SK-N-SH (cell line): ENCODE results near the gene B4GALT1. TPM values are rescaled to one million over a fixed set of nuclear protein-coding genes. Genes with fewer than 3 reads are reported as not detected.

ENCODE experiments used
- CTCF ChIA-PET: fragments of 300-600, 350-600 bp; formaldehyde crosslinking; extraction: SDS; loops from one replicate; lab custom pipeline; 2021; lab: Yijun Ruan, JAX
- POLR2A ChIA-PET: fragments of 350-600 bp; sonication (Branson Sonifier 250); formaldehyde crosslinking; extraction: SDS; loops from one replicate; lab custom pipeline; 2020; ENCODE audit warnings: antibody characterized with exemption, inconsistent platforms; lab: Yijun Ruan, JAX
- DNase-seq: peaks from one replicate; pipeline ENCODE4 v3.0.0; 2012
- H2AFZ ChIP-seq: fragments of 200-600 bp; sonication (generic); 2 replicates; pipeline ENCODE4 v1.8.1; 2016; ENCODE audit warnings: antibody characterized with exemption, mild to moderate bottlenecking, low read depth
- H3F3A ChIP-seq: fragments of 200-600 bp; sonication (generic); replicated peaks from 2 replicates; pipeline ENCODE3; 2016; ENCODE audit warnings: antibody characterized with exemption, mild to moderate bottlenecking; ENCODE audit not compliant: insufficient read depth
- H3K27ac ChIP-seq, 2 experiments: fragments of 200-500 bp in 1 of 2; fragments of 200-600 bp in 1 of 2; sonication (Bioruptor generic) in 1 of 2; sonication (generic), shearing (Covaris generic) in 1 of 2; 2 replicates each; pipeline versions ENCODE4 v1.5.1 to v1.6.1; 2014 to 2016; ENCODE audit warnings: low read depth in 2 of 2, inconsistent platforms in 1 of 2, low read length in 1 of 2, mild to moderate bottlenecking in 1 of 2, mixed read lengths in 1 of 2
- H3K27me3 ChIP-seq: fragments of 200-600 bp; sonication (generic), shearing (Covaris generic); 2 replicates; pipeline ENCODE4 v1.6.1; 2016; ENCODE audit warnings: mixed run types; ENCODE audit not compliant: insufficient read depth
- H3K36me3 ChIP-seq, 2 experiments: fragments of 200-500 bp in 1 of 2; fragments of 200-600 bp in 1 of 2; sonication (Bioruptor generic) in 1 of 2; sonication (generic) in 1 of 2; replicated peaks in 1 of 2; 2 replicates each; pipeline versions ENCODE3 to v1.5.1; 2014 to 2016; ENCODE audit warnings: low read length in 1 of 2, mild to moderate bottlenecking in 1 of 2; ENCODE audit not compliant: insufficient read depth in 2 of 2, control insufficient read depth in 1 of 2
- H3K4me1 ChIP-seq, 2 experiments: fragments of 200-500 bp in 1 of 2; fragments of 200-600 bp in 1 of 2; sonication (Bioruptor generic) in 1 of 2; sonication (generic), shearing (Covaris generic) in 1 of 2; 2 replicates each; pipeline versions ENCODE4 v1.5.1 to v1.6.1; 2014 to 2016; ENCODE audit warnings: low read depth in 1 of 2, low read length in 1 of 2, mixed run types in 1 of 2; ENCODE audit not compliant: insufficient read depth in 2 of 2, control insufficient read depth in 1 of 2
- H3K4me2 ChIP-seq: fragments of 200-600 bp; sonication (generic), shearing (Covaris generic); 2 replicates; pipeline ENCODE4 v1.6.1; 2017; ENCODE audit warnings: mixed run types
- H3K4me3 ChIP-seq, 2 experiments: fragments of 200-500 bp in 1 of 2; fragments of 200-600 bp in 1 of 2; sonication (Bioruptor generic) in 1 of 2; sonication (generic), shearing (Covaris generic) in 1 of 2; 2 replicates each; pipeline versions ENCODE4 v1.5.1 to v1.8.1; 2014 to 2016; ENCODE audit warnings: low read depth in 2 of 2, inconsistent platforms in 1 of 2, low read length in 1 of 2, mild to moderate bottlenecking in 1 of 2, mixed read lengths in 1 of 2, moderate library complexity in 1 of 2
- H3K79me2 ChIP-seq: fragments of 200-600 bp; sonication (generic); 2 replicates; pipeline ENCODE4 v1.8.1; 2017; ENCODE audit warnings: mild to moderate bottlenecking; ENCODE audit not compliant: insufficient read depth
- H3K9ac ChIP-seq: fragments of 200-600 bp; sonication (generic); 2 replicates; pipeline ENCODE4 v1.6.1; 2017; ENCODE audit warnings: mixed run types
- H3K9me2 ChIP-seq: fragments of 200-600 bp; sonication (generic); 2 replicates; pipeline ENCODE4 v1.6.1; 2017; ENCODE audit warnings: mixed run types
- H3K9me3 ChIP-seq: fragments of 200-600 bp; sonication (generic); 2 replicates; pipeline ENCODE4 v1.6.1; 2017; ENCODE audit warnings: mixed run types, mild to moderate bottlenecking, moderate library complexity
- H4K20me1 ChIP-seq: fragments of 200-600 bp; sonication (generic); 2 replicates; pipeline ENCODE4 v1.6.1; 2017; ENCODE audit warnings: mild to moderate bottlenecking, mixed run types; ENCODE audit not compliant: insufficient read depth
- EP300 ChIP-seq, 2 experiments: IDR thresholded peaks; 2 replicates each; pipeline versions ENCODE4 v1.4.0 to v1.6.1; 2012; ENCODE audit warnings: borderline replicate concordance in 1 of 2, low read depth in 1 of 2, low read length in 1 of 2
- EZH2phosphoT487 ChIP-seq: fragments of 200-600 bp; sonication (generic); IDR thresholded peaks from 2 replicates; pipeline ENCODE4 v1.6.1; 2017; ENCODE audit warnings: low read depth, mixed run types, mild to moderate bottlenecking, antibody characterized with exemption, moderate library complexity, borderline replicate concordance
- FOSL2 ChIP-seq: IDR thresholded peaks from 2 replicates; pipeline ENCODE4 v1.4.0; 2012; ENCODE audit warnings: low read depth, mild to moderate bottlenecking, moderate library complexity, borderline replicate concordance
- FOXM1 ChIP-seq: IDR thresholded peaks from 2 replicates; pipeline ENCODE4 v1.4.0; 2012; ENCODE audit warnings: low read depth, mild to moderate bottlenecking
- GATA2 ChIP-seq: sonication (generic); formaldehyde crosslinking; IDR thresholded peaks from 2 replicates; pipeline ENCODE4 v1.5.0; 2020; ENCODE audit warnings: mild to moderate bottlenecking, missing genetic modification reagents
- MEF2A ChIP-seq: IDR thresholded peaks from 2 replicates; pipeline ENCODE4 v1.4.0; 2012; ENCODE audit warnings: low read depth, borderline replicate concordance
- MXI1 ChIP-seq: IDR thresholded peaks from 2 replicates; pipeline ENCODE4 v1.6.1; 2012; ENCODE audit warnings: mild to moderate bottlenecking, low read depth, low read length, improper control_type of control experiment
- NFIC ChIP-seq: IDR thresholded peaks from 2 replicates; pipeline ENCODE4 v1.4.0; 2012; ENCODE audit warnings: borderline replicate concordance
- RXRA ChIP-seq: IDR thresholded peaks from 2 replicates; pipeline ENCODE4 v1.4.0; 2012; ENCODE audit warnings: low read depth, mild to moderate bottlenecking, borderline replicate concordance
- SMC3 ChIP-seq: IDR thresholded peaks from 2 replicates; pipeline ENCODE4 v1.6.1; 2012; ENCODE audit warnings: low read depth, low read length, improper control_type of control experiment
- TCF12 ChIP-seq: IDR thresholded peaks from 2 replicates; pipeline ENCODE4 v1.4.0; 2012
- YY1 ChIP-seq: IDR thresholded peaks from 2 replicates; pipeline ENCODE4 v1.4.0; 2012; ENCODE audit warnings: low read depth, mild to moderate bottlenecking
- WGBS: methylation state at CpG from one replicate; pipeline ENCODE4 v1.1.6; 2017; ENCODE audit warnings: low lambda C conversion rate; 5-methylcytosine and 5-hydroxymethylcytosine counted together
- polyA plus RNA-seq, 3 experiments: library from polyadenylated mRNA; depleted of rRNA; stranded (reverse); fragments of >200 nt; gene quantifications; 2 replicates each; pipeline ENCODE4 v1.2.3, GENCODE V29; 2012
- TF ChIP-seq, protein P1 (sequence below): fragments of 150-350 bp; IDR thresholded peaks from 2 replicates; pipeline ENCODE4 v1.6.1; 2017; ENCODE audit warnings: antibody characterized with exemption, low read length, low read depth, borderline replicate concordance
- TF ChIP-seq, protein P2 (sequence below): IDR thresholded peaks from 2 replicates; pipeline ENCODE4 v1.4.0; 2012; ENCODE audit warnings: low read depth
- TF ChIP-seq, protein P3 (sequence below): IDR thresholded peaks from 2 replicates; pipeline ENCODE4; 2012
- TF ChIP-seq, protein P4 (sequence below): IDR thresholded peaks from 2 replicates; pipeline ENCODE4 v1.4.0; 2012; ENCODE audit warnings: low read depth, borderline replicate concordance
- TF ChIP-seq, protein P5 (sequence below): IDR thresholded peaks from 2 replicates; pipeline ENCODE4 v1.6.1; 2012; ENCODE audit warnings: mild to moderate bottlenecking, low read depth, low read length, moderate library complexity
- TF ChIP-seq, protein P6 (sequence below): fragments of 150-350 bp; IDR thresholded peaks from 2 replicates; pipeline ENCODE4 v1.6.1; 2016; ENCODE audit warnings: mild to moderate bottlenecking, low read depth, low read length

Gene B4GALT1
- polyA plus RNA-seq, 1 of the 3 experiments (the other 2 are of a cell fraction): 36.2 TPM

DNA sequence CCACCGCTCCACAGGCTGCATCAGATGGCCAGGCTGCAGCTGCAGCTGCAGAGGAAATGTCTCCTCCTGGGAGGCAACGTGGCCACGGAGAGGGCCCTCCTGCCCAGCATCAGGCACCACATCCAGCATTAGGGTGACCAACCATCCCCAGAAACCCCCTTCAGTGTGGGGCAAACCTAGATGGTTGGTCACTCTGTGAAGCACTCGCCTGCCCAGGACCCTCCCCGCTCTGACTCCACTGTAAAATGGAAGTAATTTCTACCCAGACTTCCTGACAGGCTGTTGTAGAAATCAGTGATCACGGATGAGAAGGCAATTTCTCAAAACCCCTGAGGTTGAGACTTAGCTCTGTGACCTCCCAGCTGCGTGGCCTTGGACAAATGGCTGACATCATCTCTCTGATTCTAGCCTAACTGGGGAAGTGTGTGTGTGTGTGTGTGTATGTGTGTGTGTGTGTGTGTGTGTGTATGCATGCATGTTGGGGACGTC lies 31.6 kb downstream of the B4GALT1 start:
- no peak overlapping the region for H3K27ac ChIP-seq
- H3K27me3 ChIP-seq: no peaks in the 10 kb centered on the region
- no peak overlapping the region for H2AFZ ChIP-seq
- H3K9me2 ChIP-seq: no peaks in the 10 kb centered on the region
- no peaks in the 10 kb centered on the region for H3K9me3 ChIP-seq
- peaks cover 7 to 8% of the 10 kb centered on the region in 2 experiments; a peak in 2 of 4 replicates for H3K4me1 ChIP-seq
- H3F3A ChIP-seq: peaks cover 15% of the 10 kb centered on the region
- H3K4me3 ChIP-seq: no peak overlapping the region
- WGBS: 93% methylated on average over 5 of the region's 8 CpGs
- H4K20me1 ChIP-seq: peaks cover 53% of the 10 kb centered on the region
- H3K9ac ChIP-seq: no peak overlapping the region
- no peak for DNase-seq
- H3K4me2 ChIP-seq: no peak overlapping the region
- ChIA-PET CTCF (interaction anchor here (1.2 kb wide), 1 partner anchor 31 kb away, joined by 3 read pairs; no protein-coding TSS in a partner anchor), POLR2A (no interaction called here)
- TF ChIP-seq, protein P1, sequence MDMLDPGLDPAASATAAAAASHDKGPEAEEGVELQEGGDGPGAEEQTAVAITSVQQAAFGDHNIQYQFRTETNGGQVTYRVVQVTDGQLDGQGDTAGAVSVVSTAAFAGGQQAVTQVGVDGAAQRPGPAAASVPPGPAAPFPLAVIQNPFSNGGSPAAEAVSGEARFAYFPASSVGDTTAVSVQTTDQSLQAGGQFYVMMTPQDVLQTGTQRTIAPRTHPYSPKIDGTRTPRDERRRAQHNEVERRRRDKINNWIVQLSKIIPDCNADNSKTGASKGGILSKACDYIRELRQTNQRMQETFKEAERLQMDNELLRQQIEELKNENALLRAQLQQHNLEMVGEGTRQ: no peak
- no peak for TF ChIP-seq FOSL2
- no peak for TF ChIP-seq GATA2 (CRISPR knock-in tag)
- TF ChIP-seq EP300 (IDR thresholded peaks at IDR 0.05; ENCODE audit: borderline replicate concordance in 1 of 2, low read depth in 1 of 2, low read length in 1 of 2): no peak
- no peak for TF ChIP-seq TCF12
- TF ChIP-seq RXRA: no peak
- TF ChIP-seq SMC3: no peak
- no peak for TF ChIP-seq FOXM1
- TF ChIP-seq, protein P2, sequence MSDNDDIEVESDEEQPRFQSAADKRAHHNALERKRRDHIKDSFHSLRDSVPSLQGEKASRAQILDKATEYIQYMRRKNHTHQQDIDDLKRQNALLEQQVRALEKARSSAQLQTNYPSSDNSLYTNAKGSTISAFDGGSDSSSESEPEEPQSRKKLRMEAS: no peak
- TF ChIP-seq YY1: no peak
- TF ChIP-seq NFIC: no peak
- TF ChIP-seq, protein P3, sequence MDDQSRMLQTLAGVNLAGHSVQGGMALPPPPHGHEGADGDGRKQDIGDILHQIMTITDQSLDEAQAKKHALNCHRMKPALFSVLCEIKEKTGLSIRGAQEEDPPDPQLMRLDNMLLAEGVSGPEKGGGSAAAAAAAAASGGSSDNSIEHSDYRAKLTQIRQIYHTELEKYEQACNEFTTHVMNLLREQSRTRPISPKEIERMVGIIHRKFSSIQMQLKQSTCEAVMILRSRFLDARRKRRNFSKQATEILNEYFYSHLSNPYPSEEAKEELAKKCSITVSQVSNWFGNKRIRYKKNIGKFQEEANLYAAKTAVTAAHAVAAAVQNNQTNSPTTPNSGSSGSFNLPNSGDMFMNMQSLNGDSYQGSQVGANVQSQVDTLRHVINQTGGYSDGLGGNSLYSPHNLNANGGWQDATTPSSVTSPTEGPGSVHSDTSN: no peak
- TF ChIP-seq, protein P4, sequence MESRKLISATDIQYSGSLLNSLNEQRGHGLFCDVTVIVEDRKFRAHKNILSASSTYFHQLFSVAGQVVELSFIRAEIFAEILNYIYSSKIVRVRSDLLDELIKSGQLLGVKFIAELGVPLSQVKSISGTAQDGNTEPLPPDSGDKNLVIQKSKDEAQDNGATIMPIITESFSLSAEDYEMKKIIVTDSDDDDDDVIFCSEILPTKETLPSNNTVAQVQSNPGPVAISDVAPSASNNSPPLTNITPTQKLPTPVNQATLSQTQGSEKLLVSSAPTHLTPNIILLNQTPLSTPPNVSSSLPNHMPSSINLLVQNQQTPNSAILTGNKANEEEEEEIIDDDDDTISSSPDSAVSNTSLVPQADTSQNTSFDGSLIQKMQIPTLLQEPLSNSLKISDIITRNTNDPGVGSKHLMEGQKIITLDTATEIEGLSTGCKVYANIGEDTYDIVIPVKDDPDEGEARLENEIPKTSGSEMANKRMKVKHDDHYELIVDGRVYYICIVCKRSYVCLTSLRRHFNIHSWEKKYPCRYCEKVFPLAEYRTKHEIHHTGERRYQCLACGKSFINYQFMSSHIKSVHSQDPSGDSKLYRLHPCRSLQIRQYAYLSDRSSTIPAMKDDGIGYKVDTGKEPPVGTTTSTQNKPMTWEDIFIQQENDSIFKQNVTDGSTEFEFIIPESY: no peak
- H3K79me2 ChIP-seq: peaks cover 75% of the 10 kb centered on the region
- H3K36me3 ChIP-seq: peaks cover 12 to 26% of the 10 kb centered on the region in 2 experiments

DNA sequence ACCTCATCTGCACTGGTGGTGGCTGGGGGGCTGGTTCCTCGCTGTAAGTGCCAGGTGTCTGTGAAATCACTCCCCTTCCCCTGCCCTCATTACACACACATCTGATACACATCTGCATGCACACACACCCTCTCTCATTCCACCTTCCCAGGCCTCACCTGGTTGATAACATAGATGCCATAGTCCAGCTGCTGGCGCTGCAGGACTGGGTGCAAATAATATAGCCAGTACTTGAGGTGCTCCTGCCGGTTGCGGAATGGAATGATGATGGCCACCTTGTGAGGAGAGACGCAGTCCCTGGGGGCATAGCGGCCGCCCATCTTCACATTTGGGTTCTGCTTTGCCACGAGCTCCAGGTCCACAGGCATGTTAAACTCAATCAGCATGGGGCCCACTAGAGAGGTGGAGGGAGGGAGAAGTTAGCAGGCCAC lies 32.1 kb downstream of the B4GALT1 start:
- peaks cover 15% of the 10 kb centered on the region for H3F3A ChIP-seq
- peaks cover 71% of the 10 kb centered on the region for H3K79me2 ChIP-seq
- H2AFZ ChIP-seq: no peak overlapping the region
- peaks cover 5 to 7% of the 10 kb centered on the region in 2 experiments; a peak in 2 of 4 replicates for H3K4me1 ChIP-seq
- POLR2A ChIA-PET: no interaction called here
- CTCF ChIA-PET: no interaction called here
- H3K27ac ChIP-seq: no peak overlapping the region
- H3K4me3 ChIP-seq: no peak overlapping the region
- peaks cover 49% of the 10 kb centered on the region for H4K20me1 ChIP-seq
- no peaks in the 10 kb centered on the region for H3K27me3 ChIP-seq
- no peak for DNase-seq
- H3K36me3 ChIP-seq: peaks cover 12 to 28% of the 10 kb centered on the region in 2 experiments
- H3K9me2 ChIP-seq: no peaks in the 10 kb centered on the region
- no peak overlapping the region for H3K4me2 ChIP-seq
- 98% methylated on average over 7 of the region's 8 CpGs for WGBS
- no peaks in the 10 kb centered on the region for H3K9me3 ChIP-seq
- H3K9ac ChIP-seq: no peak overlapping the region
- TF ChIP-seq, protein P5, sequence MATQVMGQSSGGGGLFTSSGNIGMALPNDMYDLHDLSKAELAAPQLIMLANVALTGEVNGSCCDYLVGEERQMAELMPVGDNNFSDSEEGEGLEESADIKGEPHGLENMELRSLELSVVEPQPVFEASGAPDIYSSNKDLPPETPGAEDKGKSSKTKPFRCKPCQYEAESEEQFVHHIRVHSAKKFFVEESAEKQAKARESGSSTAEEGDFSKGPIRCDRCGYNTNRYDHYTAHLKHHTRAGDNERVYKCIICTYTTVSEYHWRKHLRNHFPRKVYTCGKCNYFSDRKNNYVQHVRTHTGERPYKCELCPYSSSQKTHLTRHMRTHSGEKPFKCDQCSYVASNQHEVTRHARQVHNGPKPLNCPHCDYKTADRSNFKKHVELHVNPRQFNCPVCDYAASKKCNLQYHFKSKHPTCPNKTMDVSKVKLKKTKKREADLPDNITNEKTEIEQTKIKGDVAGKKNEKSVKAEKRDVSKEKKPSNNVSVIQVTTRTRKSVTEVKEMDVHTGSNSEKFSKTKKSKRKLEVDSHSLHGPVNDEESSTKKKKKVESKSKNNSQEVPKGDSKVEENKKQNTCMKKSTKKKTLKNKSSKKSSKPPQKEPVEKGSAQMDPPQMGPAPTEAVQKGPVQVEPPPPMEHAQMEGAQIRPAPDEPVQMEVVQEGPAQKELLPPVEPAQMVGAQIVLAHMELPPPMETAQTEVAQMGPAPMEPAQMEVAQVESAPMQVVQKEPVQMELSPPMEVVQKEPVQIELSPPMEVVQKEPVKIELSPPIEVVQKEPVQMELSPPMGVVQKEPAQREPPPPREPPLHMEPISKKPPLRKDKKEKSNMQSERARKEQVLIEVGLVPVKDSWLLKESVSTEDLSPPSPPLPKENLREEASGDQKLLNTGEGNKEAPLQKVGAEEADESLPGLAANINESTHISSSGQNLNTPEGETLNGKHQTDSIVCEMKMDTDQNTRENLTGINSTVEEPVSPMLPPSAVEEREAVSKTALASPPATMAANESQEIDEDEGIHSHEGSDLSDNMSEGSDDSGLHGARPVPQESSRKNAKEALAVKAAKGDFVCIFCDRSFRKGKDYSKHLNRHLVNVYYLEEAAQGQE: no peak
- TF ChIP-seq EZH2phosphoT487: no peak
- TF ChIP-seq, protein P6, sequence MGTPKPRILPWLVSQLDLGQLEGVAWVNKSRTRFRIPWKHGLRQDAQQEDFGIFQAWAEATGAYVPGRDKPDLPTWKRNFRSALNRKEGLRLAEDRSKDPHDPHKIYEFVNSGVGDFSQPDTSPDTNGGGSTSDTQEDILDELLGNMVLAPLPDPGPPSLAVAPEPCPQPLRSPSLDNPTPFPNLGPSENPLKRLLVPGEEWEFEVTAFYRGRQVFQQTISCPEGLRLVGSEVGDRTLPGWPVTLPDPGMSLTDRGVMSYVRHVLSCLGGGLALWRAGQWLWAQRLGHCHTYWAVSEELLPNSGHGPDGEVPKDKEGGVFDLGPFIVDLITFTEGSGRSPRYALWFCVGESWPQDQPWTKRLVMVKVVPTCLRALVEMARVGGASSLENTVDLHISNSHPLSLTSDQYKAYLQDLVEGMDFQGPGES: no peak
- no peak for TF ChIP-seq MXI1
- TF ChIP-seq, protein P2: no peak
- no peak for TF ChIP-seq MEF2A
